Heart left ventricle (tissue), 16 donors: Measurements from ENCODE around the gene CHRNE. TPM values are rescaled to one million over a fixed set of nuclear protein-coding genes. Genes with fewer than 3 reads are reported as not detected.

Experiments used
- ATAC-seq, 4 donors: fragments of 200-7000 bp; cut with Tn5 transposase; one replicate each; pipeline ENCODE4 v1.9.1; 2020 to 2022; ENCODE audit warnings: moderate library complexity in 4 of 4, mild to moderate bottlenecking in 3 of 4, moderate number of reproducible peaks in 1 of 4
- DNase-seq, 5 donors: peaks; one replicate each; pipeline ENCODE4 v3.0.0-alpha.2; 2020
- H3K27ac ChIP-seq, 12 donors: fragments of 200-600 bp; sonication (generic) in 4 of 12; one replicate each; pipeline versions ENCODE4 v1.5.0 to v1.8.0; 2016 to 2022; ENCODE audit warnings: mild to moderate bottlenecking in 2 of 12
- H3K27me3 ChIP-seq, 9 donors: fragments of 200-600 bp; sonication (generic) in 2 of 9; one replicate each; pipeline versions ENCODE4 v1.5.1 to v1.8.0; 2016 to 2022; ENCODE audit warnings: mild to moderate bottlenecking in 3 of 9
- H3K36me3 ChIP-seq, 9 donors: fragments of 200-600 bp; sonication (generic) in 2 of 9; one replicate each; pipeline versions ENCODE4 v1.5.0 to v1.8.0; 2018 to 2022; ENCODE audit warnings: mild to moderate bottlenecking in 2 of 9
- H3K4me1 ChIP-seq, 12 donors: fragments of 200-600 bp; sonication (generic) in 4 of 12; one replicate each; pipeline versions ENCODE4 v1.5.0 to v1.8.0; 2016 to 2022; ENCODE audit warnings: mild to moderate bottlenecking in 3 of 12
- H3K4me3 ChIP-seq, 12 donors: fragments of 200-600 bp; sonication (generic) in 4 of 12; one replicate each; pipeline versions ENCODE4 v1.5.0 to v1.8.0; 2017 to 2022; ENCODE audit warnings: mild to moderate bottlenecking in 9 of 12, moderate library complexity in 4 of 12
- H3K9me3 ChIP-seq, 12 donors: fragments of 200-600 bp; sonication (generic) in 4 of 12; one replicate each; pipeline versions ENCODE4 v1.5.0 to v1.8.0; 2016 to 2022; ENCODE audit warnings: mild to moderate bottlenecking in 1 of 12
- CTCF ChIP-seq, 12 donors: fragments of 200-600 bp; sonication (generic) in 4 of 12; IDR thresholded peaks; one replicate each; pipeline versions ENCODE4 v1.5.0 to v1.8.0; 2018 to 2022; ENCODE audit warnings: antibody characterized with exemption in 12 of 12, mild to moderate bottlenecking in 5 of 12
- POLR2A ChIP-seq, 2 donors: fragments of 450-650 bp; IDR thresholded peaks; one replicate each; pipeline ENCODE4 v1.6.1; 2017; ENCODE audit warnings: antibody characterized with exemption in 2 of 2, mild to moderate bottlenecking in 2 of 2, moderate library complexity in 2 of 2
- WGBS, 4 donors: extraction: QIAGEN DNeasy Blood & Tissue Kit in 2 of 4; methylation state at CpG; one replicate each; pipeline versions ENCODE4 v1.1.5 to v1.1.7; 2013 to 2018; 5-methylcytosine and 5-hydroxymethylcytosine counted together
- intact Hi-C, 10 donors: fragments of 100-400 bp; cut with DNase I; formaldehyde crosslinking; loops; one replicate each; pipeline versions ENCODE4 v1.11.1 to v1.14.2; 2022
- polyA plus RNA-seq, 2 donors: library from polyadenylated mRNA; stranded (reverse); fragments of 200-250 nt; gene quantifications; one replicate each; pipeline ENCODE4 v1.2.3, GENCODE V29; 2013
- total RNA-seq, 9 donors: library from RNA; depleted of rRNA in 2 of 9; stranded (reverse); fragments of >200 nt in 2 of 9; fragmentation: NEBNext Ultra II Directional in 3 of 9; extraction: Animal tissue kit (Norgen Biotek cat#: 25700) in 3 of 9; gene quantifications; one replicate each; pipeline versions ENCODE4 v1.1.0 to v1.2.4, GENCODE V29; 2016 to 2023
- donor health status: ischemic (EF 13 %, LVEDD 7.1; RV severe dilation, severe dysfunction).
- donor health status: healthy with polysubstance abuse.
- donor health status: DM: no; HTN: yes; CAD: no.
- donor health status: DM: no; HTN: no; CAD: no.
- donor health status: ischemic (EF 25% LVEDD 6.9; RV normal size, moderate dysfunction).
- donor health status: ischemic (EF 25% LVEDD 5.7; RV mildly dilated, moderate dysfunction).
- donor health status: healthy.
- donor health status: DM: yes; HTN: yes; CAD: no.
- donor health status: ischemic (EF 35%, LVEDD 5.7; RV mildly dilated, moderate dysfunction).
- donor health status: nonischemic (EF 11% LVEDD 7.7; RV severe dilation, severe dysfunction).
- donor health status: DM: yes; HTN: yes; CAD: no.
- donor health status: PGD.
- donor health status: ischemic (EF 29% LVEDD 5.4; RV normal size, mild dysfunction).
- donor health status: nonischemic (EF 23%, LVEDD 6.1; RV moderate dilation, normal function).

Gene CHRNE
- total and polyA plus RNA-seq, 11 donors: 0.23 to 1.4 (median 0.48) TPM

GRCh38 chr17:4861052-4861451, 41.8 kb downstream of the CHRNE start:
- peaks cover 4 to 52% (median 38%) of the 10 kb centered on the region in 12 donors for H3K4me1 ChIP-seq
- no peak for ATAC-seq
- WGBS, 4 donors: 94 to 95% (median 95%) methylated on average over 16 of the region's 16 CpGs

GRCh38 chr17:4860651-4861050, 42.2 kb downstream of the CHRNE start:
- Histone ChIP-seq H3K27me3 (no peaks in the 10 kb centered on the region), H3K27ac (peak overlapping the region in 9 of 12 donors; percentile 19 to 81 (median 54)), H3K36me3 (peaks cover 0 to 8% (median 0%) of the 10 kb centered on the region in 9 donors), H3K4me3 (peak overlapping the region in 1 of 12 donors; percentile 12), H3K9me3 (no peaks in the 10 kb centered on the region), H3K4me1 (peaks cover 4 to 54% (median 40%) of the 10 kb centered on the region in 12 donors)
- intact Hi-C loops: no loop called here
- WGBS, 4 donors: 89 to 92% (median 91%) methylated on average over 9 of the region's 9 CpGs
- TF ChIP-seq POLR2A (IDR thresholded peaks at IDR 0.05) (no peak), CTCF (IDR thresholded peaks at IDR 0.05) (no peak)
- DNase-seq (no peak), ATAC-seq (no peak)

More at GRCh38 chr17:4861052-4861451, 41.8 kb downstream of the CHRNE start:
- Histone ChIP-seq H3K27me3 (no peaks in the 10 kb centered on the region), H3K27ac (peak overlapping the region in 3 of 12 donors; percentile 19 to 81 (median 60)), H3K36me3 (peaks cover 0 to 8% (median 0%) of the 10 kb centered on the region in 9 donors), H3K9me3 (no peaks in the 10 kb centered on the region), H3K4me3 (no peak overlapping the region)
- DNase-seq: no peak
- TF ChIP-seq CTCF (IDR thresholded peaks at IDR 0.05) (no peak), POLR2A (IDR thresholded peaks at IDR 0.05) (no peak)
- intact Hi-C loops: no loop called here

GRCh38 chr17:4859816-4860625, 42.9 kb downstream of the CHRNE start:
- 74 to 80% (median 79%) methylated on average over 32 of the region's 32 CpGs for WGBS, 4 donors
- H3K4me3 ChIP-seq: peak overlapping the region in 2 of 12 donors; percentile 10 to 12
- H3K27ac ChIP-seq: peak overlapping the region in 9 of 12 donors; percentile 24 to 81 (median 57)

More at GRCh38 chr17:4859816-4860625, 42.9 kb downstream of the CHRNE start:
- DNase-seq (no peak), ATAC-seq (no peak)
- H3K9me3 ChIP-seq: no peaks in the 10 kb centered on the region
- H3K27me3 ChIP-seq: no peaks in the 10 kb centered on the region
- H3K4me1 ChIP-seq: peaks cover 4 to 54% (median 40%) of the 10 kb centered on the region in 12 donors
- H3K36me3 ChIP-seq: peaks cover 0 to 8% (median 0%) of the 10 kb centered on the region in 9 donors
- intact Hi-C loops: no loop called here
- TF ChIP-seq CTCF (IDR thresholded peaks at IDR 0.05) (no peak), POLR2A (IDR thresholded peaks at IDR 0.05) (no peak)
